GM12878 (cell line): ENCODE results near the gene RCAN2.

Experiments used
- EZH2 ChIP-seq: IDR thresholded peaks from 2 replicates; pipeline ENCODE4 v1.6.1; 2012; ENCODE audit warnings: low read depth, mild to moderate bottlenecking, control low read depth, inconsistent platforms, low read length, borderline replicate concordance; ENCODE audit not compliant: control insufficient read depth
- PAX5 ChIP-seq: IDR thresholded peaks from 2 replicates; pipeline ENCODE4 v1.6.1; 2011; ENCODE audit warnings: low read depth, low read length, borderline replicate concordance
- TCF7 ChIP-seq: IDR thresholded peaks from 2 replicates; pipeline ENCODE4 v1.6.1; 2014; ENCODE audit warnings: antibody characterized with exemption, borderline replicate concordance

- no peak for TF ChIP-seq PAX5
- no peak for TF ChIP-seq TCF7
- no peak for TF ChIP-seq EZH2
Measured at GRCh38 chr6:46380152-46380807, 111.0 kb downstream of the RCAN2 start.
